Panc1 (cell line): ENCODE data around the gene MAD1L1. TPM values are rescaled to one million over a fixed set of nuclear protein-coding genes. Genes with fewer than 3 reads are reported as not detected.

Experiments
- ATAC-seq: fragments of 200-7000 bp; cut with Tn5 transposase; 2 replicates; pipeline ENCODE4 v1.9.1; 2020; ENCODE audit warnings: mild to moderate bottlenecking, moderate library complexity
- BruUV-seq: library from RNA; stranded (reverse); fragments of 400-500 nt; replicated peaks from 2 replicates; lab custom pipeline; 2021; lab: Mats Ljungman, UMichigan
- CTCF ChIA-PET: fragments of 300-600 bp; sonication (Branson Sonifier 250); formaldehyde crosslinking; loops from one replicate; lab custom pipeline; 2022; ENCODE audit warnings: antibody characterized with exemption; lab: Charles Lee
- POLR2A ChIA-PET: fragments of 300-600 bp; sonication (Branson Sonifier 250); formaldehyde crosslinking; loops from one replicate; lab custom pipeline; 2022; ENCODE audit warnings: antibody characterized with exemption; lab: Charles Lee
- DNase-seq: peaks from one replicate; pipeline ENCODE4 v3.0.0-alpha.2; 2010; ENCODE audit warnings: low read depth, low spot score
- H3K27ac ChIP-seq: 2 replicates; pipeline ENCODE4 v1.5.1; 2011; ENCODE audit warnings: mild to moderate bottlenecking, low read length, inconsistent platforms
- H3K27me3 ChIP-seq: fragments of 200-500 bp; sonication (Bioruptor generic); 2 replicates; pipeline ENCODE4 v1.6.0; 2014; ENCODE audit warnings: low read length, inconsistent platforms; ENCODE audit not compliant: control insufficient read depth, insufficient read depth
- H3K36me3 ChIP-seq: fragments of 200-500 bp; sonication (Bioruptor generic); 2 replicates; pipeline ENCODE4 v1.5.1; 2014; ENCODE audit warnings: inconsistent platforms, mild to moderate bottlenecking, low read length, moderate library complexity; ENCODE audit not compliant: control insufficient read depth, insufficient read depth
- H3K4me1 ChIP-seq: 2 replicates; pipeline ENCODE4 v1.5.1; 2011; ENCODE audit warnings: inconsistent platforms, mild to moderate bottlenecking, low read length, moderate library complexity; ENCODE audit not compliant: control insufficient read depth, insufficient read depth
- H3K4me3 ChIP-seq, 2 experiments: 2 replicates each; pipeline ENCODE4 v1.5.1; 2011 to 2012; ENCODE audit warnings: low read depth in 2 of 2, low read length in 2 of 2, mild to moderate bottlenecking in 2 of 2, inconsistent platforms in 1 of 2, moderate library complexity in 1 of 2
- H3K9me3 ChIP-seq: fragments of 200-500 bp; sonication (Bioruptor generic); 2 replicates; pipeline ENCODE4 v1.5.1; 2014; ENCODE audit warnings: low read depth, mild to moderate bottlenecking, inconsistent platforms, low read length, moderate library complexity; ENCODE audit not compliant: control insufficient read depth, insufficient read depth
- POLR2AphosphoS5 ChIP-seq: IDR thresholded peaks from 2 replicates; pipeline ENCODE4 v1.6.1; 2012; ENCODE audit warnings: mild to moderate bottlenecking, low read depth, low read length, moderate library complexity
- SIN3A ChIP-seq: IDR thresholded peaks from 2 replicates; pipeline ENCODE4 v1.6.1; 2012; ENCODE audit warnings: low read depth, mild to moderate bottlenecking, low read length, moderate library complexity, borderline replicate concordance; ENCODE audit not compliant: insufficient read depth
- TCF7L2 ChIP-seq: IDR thresholded peaks from 2 replicates; pipeline ENCODE4 v1.6.1; 2011; ENCODE audit warnings: mild to moderate bottlenecking, low read depth, low read length, inconsistent platforms
- in situ Hi-C: cut with HindIII; loops from 2 replicates; pipeline ENCODE4 v1.10.0; 2016; ENCODE audit warnings: low sequenced_read_pairs, low pct_unique_long_range_greater_than_20kb
- intact Hi-C: fragments of 100-400 bp; cut with micrococcal nuclease; formaldehyde crosslinking; loops from one replicate; pipeline ENCODE4 v1.10.0; 2022; ENCODE audit not compliant: unreplicated experiment
- total RNA-seq: library from RNA; stranded (reverse); gene quantifications from one replicate; pipeline ENCODE4 v1.2.1, GENCODE V29; 2021; ENCODE audit not compliant: unreplicated experiment
- TF ChIP-seq, protein P1 (sequence below), 2 experiments: IDR thresholded peaks; 2 replicates each; pipeline ENCODE4 v1.6.1; 2011 to 2012; ENCODE audit warnings: low read depth in 2 of 2, control low read depth in 1 of 2, low read length in 1 of 2, mild to moderate bottlenecking in 1 of 2, moderate library complexity in 1 of 2; ENCODE audit not compliant: insufficient read depth in 1 of 2
- TF ChIP-seq, protein P2 (sequence below): fragments of 450-650 bp; IDR thresholded peaks from 2 replicates; pipeline ENCODE4 v1.5.1; 2017; ENCODE audit warnings: mild to moderate bottlenecking

MAD1L1 gene
- total RNA-seq, 1 experiment from 2014 or later = 70.8 TPM

GRCh38 chr7:1985936-1986335, 246.8 kb downstream of the MAD1L1 start:
- TF ChIP-seq SIN3A (no peak), TCF7L2 (no peak), POLR2AphosphoS5 (no peak)
- TF ChIP-seq, protein P1, sequence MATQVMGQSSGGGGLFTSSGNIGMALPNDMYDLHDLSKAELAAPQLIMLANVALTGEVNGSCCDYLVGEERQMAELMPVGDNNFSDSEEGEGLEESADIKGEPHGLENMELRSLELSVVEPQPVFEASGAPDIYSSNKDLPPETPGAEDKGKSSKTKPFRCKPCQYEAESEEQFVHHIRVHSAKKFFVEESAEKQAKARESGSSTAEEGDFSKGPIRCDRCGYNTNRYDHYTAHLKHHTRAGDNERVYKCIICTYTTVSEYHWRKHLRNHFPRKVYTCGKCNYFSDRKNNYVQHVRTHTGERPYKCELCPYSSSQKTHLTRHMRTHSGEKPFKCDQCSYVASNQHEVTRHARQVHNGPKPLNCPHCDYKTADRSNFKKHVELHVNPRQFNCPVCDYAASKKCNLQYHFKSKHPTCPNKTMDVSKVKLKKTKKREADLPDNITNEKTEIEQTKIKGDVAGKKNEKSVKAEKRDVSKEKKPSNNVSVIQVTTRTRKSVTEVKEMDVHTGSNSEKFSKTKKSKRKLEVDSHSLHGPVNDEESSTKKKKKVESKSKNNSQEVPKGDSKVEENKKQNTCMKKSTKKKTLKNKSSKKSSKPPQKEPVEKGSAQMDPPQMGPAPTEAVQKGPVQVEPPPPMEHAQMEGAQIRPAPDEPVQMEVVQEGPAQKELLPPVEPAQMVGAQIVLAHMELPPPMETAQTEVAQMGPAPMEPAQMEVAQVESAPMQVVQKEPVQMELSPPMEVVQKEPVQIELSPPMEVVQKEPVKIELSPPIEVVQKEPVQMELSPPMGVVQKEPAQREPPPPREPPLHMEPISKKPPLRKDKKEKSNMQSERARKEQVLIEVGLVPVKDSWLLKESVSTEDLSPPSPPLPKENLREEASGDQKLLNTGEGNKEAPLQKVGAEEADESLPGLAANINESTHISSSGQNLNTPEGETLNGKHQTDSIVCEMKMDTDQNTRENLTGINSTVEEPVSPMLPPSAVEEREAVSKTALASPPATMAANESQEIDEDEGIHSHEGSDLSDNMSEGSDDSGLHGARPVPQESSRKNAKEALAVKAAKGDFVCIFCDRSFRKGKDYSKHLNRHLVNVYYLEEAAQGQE (IDR thresholded peaks at IDR 0.05; ENCODE audit: insufficient read depth in 1 of 2, low read depth in 2 of 2, low read length in 1 of 2) = no peak
- TF ChIP-seq, protein P2, sequence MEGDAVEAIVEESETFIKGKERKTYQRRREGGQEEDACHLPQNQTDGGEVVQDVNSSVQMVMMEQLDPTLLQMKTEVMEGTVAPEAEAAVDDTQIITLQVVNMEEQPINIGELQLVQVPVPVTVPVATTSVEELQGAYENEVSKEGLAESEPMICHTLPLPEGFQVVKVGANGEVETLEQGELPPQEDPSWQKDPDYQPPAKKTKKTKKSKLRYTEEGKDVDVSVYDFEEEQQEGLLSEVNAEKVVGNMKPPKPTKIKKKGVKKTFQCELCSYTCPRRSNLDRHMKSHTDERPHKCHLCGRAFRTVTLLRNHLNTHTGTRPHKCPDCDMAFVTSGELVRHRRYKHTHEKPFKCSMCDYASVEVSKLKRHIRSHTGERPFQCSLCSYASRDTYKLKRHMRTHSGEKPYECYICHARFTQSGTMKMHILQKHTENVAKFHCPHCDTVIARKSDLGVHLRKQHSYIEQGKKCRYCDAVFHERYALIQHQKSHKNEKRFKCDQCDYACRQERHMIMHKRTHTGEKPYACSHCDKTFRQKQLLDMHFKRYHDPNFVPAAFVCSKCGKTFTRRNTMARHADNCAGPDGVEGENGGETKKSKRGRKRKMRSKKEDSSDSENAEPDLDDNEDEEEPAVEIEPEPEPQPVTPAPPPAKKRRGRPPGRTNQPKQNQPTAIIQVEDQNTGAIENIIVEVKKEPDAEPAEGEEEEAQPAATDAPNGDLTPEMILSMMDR = no peak
- DNase-seq = no peak
- Histone ChIP-seq H3K9me3 (no peaks in the 10 kb centered on the region), H3K27me3 (no peaks in the 10 kb centered on the region), H3K4me3 (no peak overlapping the region), H3K36me3 (no peaks in the 10 kb centered on the region), H3K4me1 (no peaks in the 10 kb centered on the region), H3K27ac (no peak overlapping the region)
- ATAC-seq = no peak
- CTCF ChIA-PET = interaction anchor here (0.5 kb wide), 1 partner anchor 724 kb away, joined by 13 read pairs; no protein-coding TSS in a partner anchor
- no TSS peak for BruUV-seq
- intact Hi-C loops = no loop called here
- POLR2A ChIA-PET = interaction anchor here (0.6 kb wide), 1 partner anchor 41 kb away, joined by 3 read pairs; no protein-coding TSS in a partner anchor
- in situ Hi-C loops = no loop called here

DNA sequence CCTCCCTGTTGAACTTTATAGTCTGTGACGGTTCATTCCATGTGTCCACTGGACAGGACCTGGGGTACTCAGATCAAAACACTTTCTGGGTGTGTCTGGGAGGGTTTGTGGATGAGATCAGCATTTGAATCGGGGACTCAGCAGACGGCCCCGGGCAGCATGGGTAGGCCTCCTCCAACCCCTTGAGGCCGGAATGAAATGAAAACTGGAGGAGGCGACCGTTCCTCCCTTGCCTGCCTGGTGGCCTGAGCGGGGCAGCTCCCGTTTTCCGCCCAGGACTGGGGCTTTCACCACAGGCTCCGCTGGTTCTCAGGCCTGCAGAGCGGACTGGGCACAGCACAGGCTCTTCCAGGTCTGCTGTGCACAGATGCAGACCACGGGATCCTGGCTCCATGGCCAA, 247.7 kb downstream of the MAD1L1 start:
- Histone ChIP-seq H3K27ac (no peak overlapping the region), H3K4me3 (no peak overlapping the region), H3K27me3 (no peaks in the 10 kb centered on the region), H3K36me3 (no peaks in the 10 kb centered on the region), H3K4me1 (no peaks in the 10 kb centered on the region), H3K9me3 (no peaks in the 10 kb centered on the region)
- ChIA-PET CTCF (no interaction called here), POLR2A (interaction anchor here (0.6 kb wide), 1 partner anchor 42 kb away, joined by 3 read pairs; no protein-coding TSS in a partner anchor)
- in situ Hi-C loops = no loop called here
- no TSS peak for BruUV-seq
- intact Hi-C loops = no loop called here
- no peak for ATAC-seq
- DNase-seq = no peak
- TF ChIP-seq, protein P1 (IDR thresholded peaks at IDR 0.05; ENCODE audit: insufficient read depth in 1 of 2, low read depth in 2 of 2, low read length in 1 of 2) = no peak
- TF ChIP-seq SIN3A (no peak), POLR2AphosphoS5 (no peak), TCF7L2 (no peak)
- TF ChIP-seq, protein P2 = no peak
